Activated CD8-positive, alpha-beta memory T cell treated with anti-CD3 and anti-CD28 coated beads, Interleukin-2, amount 50 U/mL, for 4 hours (primary cell): ENCODE data around the gene FETUB.

Source experiments
- DNase-seq: peaks from one replicate; pipeline ENCODE4 v3.0.0-alpha.2; 2020

FETUB gene

GRCh38 chr3:186639778-186640472 is at the start of gene FETUB:
Gene FETUB (plus strand): TSS chr3:186640399. CDS start chr3:186640461, 62 bp downstream.
- no peak for DNase-seq

- DNase-seq: no peak
Measured at GRCh38 chr3:186590580-186591295, 49.5 kb upstream of the FETUB start.

GRCh38 chr3:186592682-186593081 is 47.5 kb upstream of the FETUB start:
- no peak for DNase-seq

GRCh38 chr3:186593862-186594261 is 46.3 kb upstream of the FETUB start:
- DNase-seq: no peak

- DNase-seq: no peak
Measured at GRCh38 chr3:186594591-186595113, 45.5 kb upstream of the FETUB start.

- DNase-seq: no peak
Measured at GRCh38 chr3:186596568-186597287, 43.5 kb upstream of the FETUB start.

- no peak for DNase-seq
Measured at GRCh38 chr3:186598108-186598784, 42.0 kb upstream of the FETUB start.

- no peak for DNase-seq
Measured at GRCh38 chr3:186598794-186599141, 41.4 kb upstream of the FETUB start.

- DNase-seq: no peak
Measured at GRCh38 chr3:186599142-186599784, 40.9 kb upstream of the FETUB start.

GRCh38 chr3:186599785-186600166 is 40.4 kb upstream of the FETUB start:
- DNase-seq: no peak

- no peak for DNase-seq
Measured at GRCh38 chr3:186600896-186601295, 39.3 kb upstream of the FETUB start.

GRCh38 chr3:186603159-186603558 is 37.0 kb upstream of the FETUB start:
- DNase-seq: no peak

- no peak for DNase-seq
Measured at GRCh38 chr3:186605078-186605477, 35.1 kb upstream of the FETUB start.

- DNase-seq: no peak
Measured at GRCh38 chr3:186605561-186606545, 34.3 kb upstream of the FETUB start.

- DNase-seq: no peak
Measured at GRCh38 chr3:186608624-186609215, 31.5 kb upstream of the FETUB start.

- DNase-seq: no peak
Measured at GRCh38 chr3:186609247-186609868, 30.8 kb upstream of the FETUB start.

- DNase-seq: no peak
Measured at GRCh38 chr3:186612065-186612464, 28.1 kb upstream of the FETUB start.

GRCh38 chr3:186612721-186613636 is 27.2 kb upstream of the FETUB start, which contains the start of gene AHSG:
Gene AHSG (plus strand): TSS chr3:186613060. CDS start chr3:186613142, 82 bp downstream.
- DNase-seq: no peak

GRCh38 chr3:186613637-186614265 is 26.4 kb upstream of the FETUB start:
- DNase-seq: no peak
